H1 (cell line): ENCODE results near the gene SEMA3G. TPM values are rescaled to one million over a fixed set of nuclear protein-coding genes. Genes with fewer than 3 reads are reported as not detected.

Experiments
- CTCF ChIA-PET: fragments of 300-600 bp; sonication (Branson Sonifier 250); formaldehyde crosslinking; loops from one replicate; lab custom pipeline; 2021; ENCODE audit not compliant: partially characterized antibody; lab: Charles Lee
- POLR2A ChIA-PET: fragments of 300-600 bp; sonication (Branson Sonifier 250); formaldehyde crosslinking; loops from one replicate; lab custom pipeline; 2021; ENCODE audit warnings: inconsistent platforms; ENCODE audit not compliant: partially characterized antibody; lab: Charles Lee
- DNase-seq, 2 experiments: peaks; one replicate each; pipeline versions ENCODE4 v3.0.0 to v3.0.0-alpha.2; 2010 to 2022; ENCODE audit warnings: low spot score in 2 of 2, low read depth in 1 of 2, mixed read lengths in 1 of 2
- FAIRE-seq: peaks from 2 replicates; lab custom pipeline; 2011; peaks lifted over from hg19 to GRCh38; lab: Jason Lieb, UNC
- H2AFZ ChIP-seq: 2 replicates; pipeline ENCODE4 v1.8.1; 2012; ENCODE audit warnings: low read length, inconsistent platforms
- H2AK5ac ChIP-seq: 2 replicates; pipeline ENCODE4 v1.6.1; 2013; ENCODE audit warnings: low read depth, low read length
- H2BK120ac ChIP-seq: replicated peaks from 2 replicates; pipeline ENCODE3; 2013; ENCODE audit warnings: low read depth, low read length, inconsistent platforms
- H2BK12ac ChIP-seq: 2 replicates; pipeline ENCODE4 v1.6.1; 2013; ENCODE audit warnings: low read depth, low read length
- H2BK15ac ChIP-seq: 2 replicates; pipeline ENCODE4 v1.6.1; 2013; ENCODE audit warnings: low read length
- H2BK20ac ChIP-seq: 2 replicates; pipeline ENCODE4 v1.6.1; 2013; ENCODE audit warnings: low read length
- H2BK5ac ChIP-seq: 2 replicates; pipeline ENCODE4 v1.6.1; 2013; ENCODE audit warnings: low read depth, low read length
- H3K14ac ChIP-seq: 2 replicates; pipeline ENCODE4 v1.6.1; 2013; ENCODE audit warnings: inconsistent platforms; ENCODE audit not compliant: insufficient read length
- H3K18ac ChIP-seq: 2 replicates; pipeline ENCODE4 v1.6.1; 2013; ENCODE audit warnings: low read length; ENCODE audit errors: extremely low read depth
- H3K23ac ChIP-seq: 2 replicates; pipeline ENCODE4 v1.6.1; 2013; ENCODE audit warnings: inconsistent platforms; ENCODE audit not compliant: insufficient read length
- H3K23me2 ChIP-seq: 2 replicates; pipeline ENCODE4 v1.6.1; 2013; ENCODE audit warnings: low read depth, low read length
- H3K27ac ChIP-seq: 2 replicates; pipeline ENCODE4 v1.6.1; 2011; ENCODE audit warnings: low read depth, low read length, inconsistent platforms
- H3K27me3 ChIP-seq, 4 experiments: replicated peaks in 1 of 4; 1 replicate in 1 of 4; 2 replicates in 3 of 4; pipeline versions ENCODE4 v1.6.1 to v1.8.1; 2011 to 2013; ENCODE audit warnings: low read length in 3 of 4, mild to moderate bottlenecking in 3 of 4, inconsistent platforms in 2 of 4, mixed read lengths in 2 of 4, moderate library complexity in 1 of 4; ENCODE audit not compliant: control insufficient read depth in 3 of 4, insufficient read depth in 3 of 4; ENCODE audit errors: extremely low read depth in 1 of 4
- H3K36me3 ChIP-seq, 4 experiments: 2 replicates each; pipeline versions ENCODE4 v1.6.1 to v1.8.1; 2011 to 2013; ENCODE audit warnings: mild to moderate bottlenecking in 4 of 4, low read length in 3 of 4, moderate library complexity in 2 of 4, control low read depth in 1 of 4, inconsistent platforms in 1 of 4; ENCODE audit not compliant: insufficient read depth in 4 of 4, control insufficient read depth in 2 of 4
- H3K4ac ChIP-seq: replicated peaks from 2 replicates; pipeline ENCODE3; 2013; ENCODE audit warnings: low read length, low read depth, mixed read lengths, inconsistent platforms; ENCODE audit not compliant: insufficient read length
- H3K4me1 ChIP-seq, 4 experiments: replicated peaks in 1 of 4; 1 replicate in 1 of 4; 2 replicates in 3 of 4; pipeline versions ENCODE4 v1.6.1 to v1.8.1; 2011 to 2013; ENCODE audit warnings: low read length in 3 of 4, inconsistent platforms in 2 of 4, mixed read lengths in 1 of 4; ENCODE audit not compliant: insufficient read depth in 4 of 4, control insufficient read depth in 3 of 4
- H3K4me2 ChIP-seq, 2 experiments: 2 replicates each; pipeline versions ENCODE4 v1.6.1 to v1.8.1; 2011 to 2013; ENCODE audit warnings: low read depth in 2 of 2, low read length in 2 of 2, control low read depth in 1 of 2, inconsistent platforms in 1 of 2, mild to moderate bottlenecking in 1 of 2; ENCODE audit not compliant: insufficient read depth in 1 of 2
- H3K4me3 ChIP-seq, 4 experiments: fragments of 200-600, 300-600 bp in 1 of 4; sonication (generic), shearing (Covaris generic), sonication (Bioruptor Twin) in 1 of 4; 2 replicates each; pipeline versions ENCODE4 v1.5.1 to v1.8.1; 2011 to 2016; ENCODE audit warnings: low read length in 4 of 4, low read depth in 3 of 4, control low read depth in 2 of 4, inconsistent platforms in 2 of 4, mild to moderate bottlenecking in 2 of 4, mixed read lengths in 1 of 4, moderate library complexity in 1 of 4; ENCODE audit not compliant: insufficient read depth in 2 of 4; ENCODE audit errors: extremely low read depth in 1 of 4
- H3K56ac ChIP-seq: replicated peaks from 2 replicates; pipeline ENCODE3; 2013; ENCODE audit warnings: low read depth, mild to moderate bottlenecking, mixed read lengths, low read length, inconsistent platforms; ENCODE audit not compliant: insufficient read length
- H3K79me1 ChIP-seq: 2 replicates; pipeline ENCODE4 v1.6.1; 2013; ENCODE audit warnings: low read depth, low read length, control low read depth
- H3K79me2 ChIP-seq, 2 experiments: 2 replicates each; pipeline versions ENCODE4 v1.6.1 to v1.8.1; 2012 to 2013; ENCODE audit warnings: low read length in 2 of 2, mild to moderate bottlenecking in 2 of 2, inconsistent platforms in 1 of 2; ENCODE audit not compliant: insufficient read depth in 2 of 2, control insufficient read depth in 1 of 2
- H3K9ac ChIP-seq, 4 experiments: replicated peaks in 1 of 4; 1 replicate in 1 of 4; 2 replicates in 3 of 4; pipeline versions ENCODE4 v1.6.1 to v1.8.1; 2011 to 2013; ENCODE audit warnings: low read depth in 3 of 4, low read length in 3 of 4, control low read depth in 2 of 4, mild to moderate bottlenecking in 2 of 4, moderate library complexity in 2 of 4, inconsistent platforms in 1 of 4; ENCODE audit errors: extremely low read depth in 1 of 4
- H3K9me3 ChIP-seq, 2 experiments: 2 replicates each; pipeline versions ENCODE4 v1.6.1 to v1.8.1; 2012 to 2013; ENCODE audit warnings: mild to moderate bottlenecking in 2 of 2, moderate library complexity in 2 of 2, control low read depth in 1 of 2, inconsistent platforms in 1 of 2, low read depth in 1 of 2, low read length in 1 of 2, mixed read lengths in 1 of 2; ENCODE audit not compliant: insufficient read depth in 2 of 2
- H4K20me1 ChIP-seq, 2 experiments: replicated peaks in 1 of 2; 2 replicates each; pipeline versions ENCODE3 to v1.8.1; 2011 to 2013; ENCODE audit warnings: inconsistent platforms in 2 of 2, low read length in 2 of 2, mild to moderate bottlenecking in 1 of 2; ENCODE audit not compliant: insufficient read depth in 2 of 2, control insufficient read depth in 1 of 2
- H4K5ac ChIP-seq: 2 replicates; pipeline ENCODE4 v1.6.1; 2013; ENCODE audit warnings: low read length, low read depth, mixed read lengths, inconsistent platforms; ENCODE audit not compliant: insufficient read length
- H4K8ac ChIP-seq: 2 replicates; pipeline ENCODE4 v1.8.0; 2013; ENCODE audit warnings: mild to moderate bottlenecking, moderate library complexity, low read length, inconsistent platforms; ENCODE audit not compliant: insufficient read depth; ENCODE audit errors: extremely low read depth
- H4K91ac ChIP-seq: replicated peaks from 2 replicates; pipeline ENCODE3; 2013; ENCODE audit warnings: low read length, mixed read lengths, inconsistent platforms; ENCODE audit not compliant: insufficient read length
- ASH2L ChIP-seq: fragments of 200-600, 300-600 bp; sonication (generic); IDR thresholded peaks from one replicate; pipeline ENCODE4 v1.7.1; 2017; ENCODE audit warnings: low read length
- CHD1 ChIP-seq: IDR thresholded peaks from 2 replicates; pipeline ENCODE4 v1.6.1; 2012; ENCODE audit warnings: low read depth, low read length, improper control_type of control experiment
- EGR1 ChIP-seq: IDR thresholded peaks from 2 replicates; pipeline ENCODE4 v1.6.1; 2011; ENCODE audit warnings: low read depth, low read length, borderline replicate concordance
- GTF2F1 ChIP-seq: IDR thresholded peaks from 2 replicates; pipeline ENCODE4 v1.6.1; 2012; ENCODE audit warnings: low read depth, low read length, improper control_type of control experiment, borderline replicate concordance
- KDM1A ChIP-seq: fragments of 200-600, 300-600 bp; sonication (generic); IDR thresholded peaks from 2 replicates; pipeline ENCODE4 v1.7.1; 2016; ENCODE audit warnings: mild to moderate bottlenecking, low read length, borderline replicate concordance
- PHF8 ChIP-seq: fragments of 200-600 bp; sonication (generic); conservative IDR thresholded peaks from 2 replicates; pipeline ENCODE4 v1.7.1; 2012; ENCODE audit warnings: low read depth, mild to moderate bottlenecking, inconsistent platforms, low read length, moderate library complexity
- POLR2AphosphoS5 ChIP-seq: IDR thresholded peaks from 2 replicates; pipeline ENCODE4 v1.6.1; 2011; ENCODE audit warnings: low read depth, low read length
- SP2 ChIP-seq: IDR thresholded peaks from 2 replicates; pipeline ENCODE4 v1.6.1; 2012; ENCODE audit warnings: mild to moderate bottlenecking, low read length, inconsistent platforms
- TAF1 ChIP-seq: IDR thresholded peaks from 2 replicates; pipeline ENCODE4 v1.6.1; 2011; ENCODE audit warnings: mild to moderate bottlenecking, low read depth, low read length
- WGBS, 2 experiments: shearing (Covaris generic) in 1 of 2; methylation state at CpG; one replicate each; pipeline versions ENCODE4 v1.1.6 to v1.1.7; 2013 to 2015; ENCODE audit warnings: low lambda C conversion rate in 2 of 2, mixed read lengths in 2 of 2, inconsistent platforms in 1 of 2, low coverage in 1 of 2, missing lambda C conversion rate in 1 of 2; ENCODE audit not compliant: insufficient replicate concordance in 2 of 2, insufficient coverage in 1 of 2, insufficient read length in 1 of 2; ENCODE audit errors: extremely low coverage in 1 of 2, missing lambda C conversion rate in 1 of 2; 5-methylcytosine and 5-hydroxymethylcytosine counted together
- polyA plus RNA-seq, 7 experiments: library from polyadenylated mRNA; depleted of rRNA in 3 of 7; stranded (reverse) in 5 of 7; unstranded in 2 of 7; fragments of >200 nt in 5 of 7; fragments of 200-250 nt in 2 of 7; gene quantifications; 1 replicate in 5 of 7; 2 replicates in 1 of 7; 4 replicates in 1 of 7; pipeline versions ENCODE4 v1.2.1 to v1.2.3, GENCODE V29; 2011 to 2013; ENCODE audit warnings: missing spikeins in 2 of 7, mixed read lengths in 2 of 7
- total RNA-seq: library from RNA; stranded (reverse); fragmentation: NEBNext Ultra II Directional; extraction: Animal tissue kit (Norgen Biotek cat#: 25700); gene quantifications from 2 replicates; pipeline ENCODE4 v1.2.1, GENCODE V29; 2021
- TF ChIP-seq, protein P1 (sequence below): IDR thresholded peaks from 2 replicates; pipeline ENCODE4 v1.6.1; 2012; ENCODE audit warnings: inconsistent platforms
- TF ChIP-seq, protein P2 (sequence below): IDR thresholded peaks from 2 replicates; pipeline ENCODE4 v1.6.1; 2012; ENCODE audit warnings: inconsistent platforms
- TF ChIP-seq, protein P3 (sequence below): IDR thresholded peaks from 2 replicates; pipeline ENCODE4 v1.6.1; 2011; ENCODE audit warnings: low read length, improper control_type of control experiment

SEMA3G gene
- total and polyA plus RNA-seq, 2 of the 8 experiments (the other 6 are each of a cell fraction or from before 2014, with no cell fraction given): 0.95 to 1.5 TPM

DNA sequence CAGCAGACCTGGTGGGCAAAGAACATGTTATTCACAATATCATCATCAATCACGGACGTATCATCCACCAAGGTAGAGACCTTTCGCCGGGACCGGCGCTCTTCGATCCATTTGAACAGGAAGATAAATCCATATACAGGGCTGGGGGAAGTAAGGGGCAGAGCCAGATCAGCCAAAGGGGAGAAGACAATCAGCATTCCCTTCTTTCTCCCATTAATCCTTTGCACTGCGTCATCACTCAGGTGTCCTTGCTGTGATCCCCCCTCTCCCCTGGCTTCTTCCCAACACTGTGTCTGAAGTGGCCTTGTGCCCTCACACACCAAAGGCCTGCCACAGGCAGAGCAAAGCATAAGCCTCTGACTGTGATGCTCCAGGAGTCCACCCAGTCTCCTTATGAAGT is 36.4 kb downstream of the SEMA3G start:
- Histone ChIP-seq H3K56ac (no peak overlapping the region), H4K5ac (no peak overlapping the region), H3K9me3 (no peaks in the 10 kb centered on the region), H3K4me2 (peak overlapping the region in 1 of 2 experiments; percentile 97; a peak in 3 of 4 replicates), H2BK120ac (no peak overlapping the region), H3K79me2 (peaks cover 0 to 14% of the 10 kb centered on the region in 2 experiments; a peak in 2 of 4 replicates), H2AFZ (no peak overlapping the region), H2BK12ac (no peak overlapping the region), H3K23me2 (peaks cover 11% of the 10 kb centered on the region), H3K9ac (no peak overlapping the region), H2BK5ac (no peak overlapping the region), H4K8ac (no peak overlapping the region), H3K14ac (no peak overlapping the region), H3K23ac (no peak overlapping the region), H3K18ac (no peak overlapping the region), H3K4me3 (peak overlapping the region in 1 of 4 experiments; percentile 100; a peak in 1 of 8 replicates), H3K27me3 (no peaks in the 10 kb centered on the region), H3K27ac (no peak overlapping the region), H3K4me1 (peaks cover 0 to 14% (median 4%) of the 10 kb centered on the region in 4 experiments; a peak in 6 of 7 replicates), H4K91ac (no peak overlapping the region), H3K4ac (no peak overlapping the region), H2AK5ac (no peak overlapping the region), H4K20me1 (peaks cover 3 to 4% of the 10 kb centered on the region in 2 experiments), H2BK20ac (no peak overlapping the region), H2BK15ac (no peak overlapping the region), H3K36me3 (peaks cover 20 to 41% (median 38%) of the 10 kb centered on the region in 4 experiments), H3K79me1 (peaks cover 4% of the 10 kb centered on the region; the same call in 1 of the 2 replicates)
- ChIA-PET POLR2A (interaction anchor here (0.9 to 1.4 kb wide), 2 partner anchors 10 to 13 kb away, joined by 3 to 4 read pairs; no protein-coding TSS in a partner anchor), CTCF (interaction anchor here (0.8 to 11.1 kb wide), 2 partner anchors 20 to 36 kb away, joined by 3 to 150 read pairs; no protein-coding TSS in a partner anchor)
- no peak for DNase-seq
- WGBS, 2 experiments: 90% methylated on average over 8 of the region's 8 CpGs; no CpG with 5 or more reads in 1 of the 2 experiments
- FAIRE-seq: no peak
- TF ChIP-seq EGR1 (no peak), POLR2AphosphoS5 (no peak), ASH2L (no peak), PHF8 (no peak), TAF1 (no peak), KDM1A (no peak), CHD1 (no peak), GTF2F1 (no peak), SP2 (no peak)
- TF ChIP-seq, protein P1, sequence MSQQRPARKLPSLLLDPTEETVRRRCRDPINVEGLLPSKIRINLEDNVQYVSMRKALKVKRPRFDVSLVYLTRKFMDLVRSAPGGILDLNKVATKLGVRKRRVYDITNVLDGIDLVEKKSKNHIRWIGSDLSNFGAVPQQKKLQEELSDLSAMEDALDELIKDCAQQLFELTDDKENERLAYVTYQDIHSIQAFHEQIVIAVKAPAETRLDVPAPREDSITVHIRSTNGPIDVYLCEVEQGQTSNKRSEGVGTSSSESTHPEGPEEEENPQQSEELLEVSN: no peak
- TF ChIP-seq, protein P2, sequence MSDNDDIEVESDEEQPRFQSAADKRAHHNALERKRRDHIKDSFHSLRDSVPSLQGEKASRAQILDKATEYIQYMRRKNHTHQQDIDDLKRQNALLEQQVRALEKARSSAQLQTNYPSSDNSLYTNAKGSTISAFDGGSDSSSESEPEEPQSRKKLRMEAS: no peak
- TF ChIP-seq, protein P3, sequence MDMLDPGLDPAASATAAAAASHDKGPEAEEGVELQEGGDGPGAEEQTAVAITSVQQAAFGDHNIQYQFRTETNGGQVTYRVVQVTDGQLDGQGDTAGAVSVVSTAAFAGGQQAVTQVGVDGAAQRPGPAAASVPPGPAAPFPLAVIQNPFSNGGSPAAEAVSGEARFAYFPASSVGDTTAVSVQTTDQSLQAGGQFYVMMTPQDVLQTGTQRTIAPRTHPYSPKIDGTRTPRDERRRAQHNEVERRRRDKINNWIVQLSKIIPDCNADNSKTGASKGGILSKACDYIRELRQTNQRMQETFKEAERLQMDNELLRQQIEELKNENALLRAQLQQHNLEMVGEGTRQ: no peak
